Astrocyte of the cerebellum (primary cell): Measurements from ENCODE around the gene VPS11.

Source experiments
- DNase-seq: peaks from one replicate; pipeline ENCODE4 v3.0.0-alpha.2; 2011; ENCODE audit warnings: low read depth
- H3K4me3 ChIP-seq: 2 replicates; pipeline ENCODE4 v1.5.1; 2011; ENCODE audit warnings: mild to moderate bottlenecking, low read depth, low read length, moderate library complexity
- CTCF ChIP-seq: IDR thresholded peaks from 2 replicates; pipeline ENCODE4 v1.5.1; 2012; ENCODE audit warnings: low read length, low read depth, moderate library complexity, mild to moderate bottlenecking; ENCODE audit errors: missing control alignments
- in situ Hi-C: cut with HindIII; loops from 2 replicates; pipeline ENCODE4 v1.10.0; 2017; ENCODE audit warnings: low sequenced_read_pairs

The VPS11 gene

GRCh38 chr11:119078675-119079420 lies 11.2 kb downstream of the VPS11 start:
- H3K4me3 ChIP-seq, result no peak overlapping the region
- TF ChIP-seq CTCF, result no peak
- in situ Hi-C loops, result no loop called here

DNA sequence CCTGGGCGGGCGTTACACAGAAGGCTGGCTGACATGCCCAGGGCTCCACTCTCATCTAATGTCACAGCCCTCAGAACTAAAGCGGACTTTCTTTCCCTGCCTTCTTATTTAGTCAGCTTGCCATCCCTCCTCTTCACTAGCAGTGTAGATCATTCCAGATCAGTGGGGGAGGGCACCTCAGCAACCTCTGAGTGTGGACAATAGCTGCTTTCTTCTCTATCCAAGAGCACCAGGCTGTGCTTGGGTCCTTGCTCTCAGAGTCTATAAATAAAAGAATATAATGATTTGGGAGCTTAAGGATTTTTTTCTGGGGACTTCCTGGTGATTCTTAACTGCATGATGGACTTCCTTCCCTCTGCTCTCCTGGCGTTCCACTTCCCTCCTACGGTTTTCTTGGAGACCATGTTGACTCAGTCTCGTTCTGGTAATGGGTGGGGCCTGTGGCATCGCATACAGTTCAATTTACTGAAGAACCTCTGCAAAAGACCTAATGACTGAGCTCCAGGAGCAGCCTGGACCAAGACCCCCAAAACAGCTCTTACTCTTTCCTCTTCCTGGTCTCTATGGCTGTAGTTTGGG lies 14.2 kb downstream of the VPS11 start:
- in situ Hi-C loops, result no loop called here
- TF ChIP-seq CTCF, result no peak
- no peak for DNase-seq
- no peak overlapping the region for H3K4me3 ChIP-seq

More at GRCh38 chr11:119078675-119079420, 11.2 kb downstream of the VPS11 start:
- DNase-seq, result no peak

GRCh38 chr11:119084663-119085436 lies 17.2 kb downstream of the VPS11 start, which contains the start of gene HMBS:
TSS of gene HMBS (plus strand) at chr11:119084881. CDS start at chr11:119085034, 153 bp downstream.
- DNase-seq, result peak; percentile 72
- H3K4me3 ChIP-seq, result peak within 1 kb of the TSS; percentile 88
- TF ChIP-seq CTCF, result no peak
- in situ Hi-C loops, result no loop called here

- in situ Hi-C loops, result no loop called here
- TF ChIP-seq CTCF, result no peak
- H3K4me3 ChIP-seq, result peak overlapping the region; percentile 88
- no peak for DNase-seq
Measured at GRCh38 chr11:119085437-119085847, 17.8 kb downstream of the VPS11 start.

- in situ Hi-C loops, result no loop called here
- TF ChIP-seq CTCF, result no peak
Measured at GRCh38 chr11:119087123-119087522, 19.5 kb downstream of the VPS11 start.

DNA sequence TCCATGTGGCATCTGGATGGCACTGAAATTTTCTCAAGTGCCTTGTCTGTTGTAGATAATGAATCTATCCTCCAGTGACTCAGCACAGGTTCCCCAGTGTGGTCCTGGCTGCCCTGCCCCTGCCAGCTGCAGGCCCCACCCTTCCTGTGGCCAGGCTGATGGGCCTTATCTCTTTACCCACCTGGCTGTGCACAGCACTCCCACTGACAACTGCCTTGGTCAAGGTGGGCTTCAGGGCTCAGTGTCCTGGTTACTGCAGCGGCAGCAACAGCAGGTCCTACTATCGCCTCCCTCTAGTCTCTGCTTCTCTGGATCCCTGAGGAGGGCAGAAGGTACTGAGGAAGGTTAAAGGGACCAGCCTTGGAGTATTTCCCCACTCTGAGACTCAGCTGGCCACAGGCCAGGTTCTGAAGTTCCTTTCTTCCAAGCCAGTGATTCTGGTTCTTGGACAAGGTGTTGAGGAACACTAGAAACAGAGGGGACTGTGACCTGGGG lies 20.2 kb downstream of the VPS11 start:
- no peak for DNase-seq
- TF ChIP-seq CTCF, result no peak
- in situ Hi-C loops, result no loop called here
- no peak overlapping the region for H3K4me3 ChIP-seq

More at GRCh38 chr11:119087123-119087522, 19.5 kb downstream of the VPS11 start:
- no peak for DNase-seq
- H3K4me3 ChIP-seq, result no peak overlapping the region
